Measurements from ENCODE around the gene TIMP3. TPM values are rescaled to one million over a fixed set of nuclear protein-coding genes. Genes with fewer than 3 reads are reported as not detected.

TIMP3 gene
- total RNA-seq, 1 experiment from 2014 or later = 41.0 TPM

DNA sequence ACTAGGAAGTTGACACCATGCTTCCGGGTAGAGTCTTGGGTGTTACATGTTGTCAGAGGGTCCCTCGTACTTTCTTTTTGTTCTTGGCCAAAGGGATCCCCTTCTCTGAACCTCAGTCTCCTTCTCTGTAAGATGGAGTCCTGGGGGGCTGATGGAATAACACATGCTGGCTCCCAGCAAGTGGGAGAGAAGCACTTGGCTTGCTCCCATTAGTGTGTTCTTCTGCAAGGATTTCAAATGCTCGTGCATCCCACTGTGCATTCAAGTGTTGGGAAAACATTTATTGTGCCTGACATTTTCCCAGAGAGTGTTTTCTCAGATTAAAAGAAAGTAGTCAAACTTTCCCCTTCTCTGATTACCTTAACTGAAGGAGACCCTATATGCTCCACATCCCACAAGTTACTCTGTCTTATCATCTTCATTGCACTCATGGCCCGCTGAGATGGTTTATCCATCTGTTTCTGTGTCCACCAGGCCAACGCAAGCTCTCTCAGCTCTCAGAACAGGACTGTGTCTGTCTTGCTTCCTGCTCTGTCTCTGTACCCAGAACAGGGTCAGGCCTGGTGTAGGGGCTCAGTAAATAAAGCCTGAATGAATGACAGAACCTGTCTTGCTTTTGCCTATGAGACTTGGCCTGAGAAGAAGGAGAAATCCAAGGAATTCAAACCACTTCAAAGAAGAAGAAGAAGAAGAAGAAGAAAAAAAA lies 16.0 kb upstream of the TIMP3 start:
- no peak for DNase-seq (ENCODE audit: low read depth)

DNA sequence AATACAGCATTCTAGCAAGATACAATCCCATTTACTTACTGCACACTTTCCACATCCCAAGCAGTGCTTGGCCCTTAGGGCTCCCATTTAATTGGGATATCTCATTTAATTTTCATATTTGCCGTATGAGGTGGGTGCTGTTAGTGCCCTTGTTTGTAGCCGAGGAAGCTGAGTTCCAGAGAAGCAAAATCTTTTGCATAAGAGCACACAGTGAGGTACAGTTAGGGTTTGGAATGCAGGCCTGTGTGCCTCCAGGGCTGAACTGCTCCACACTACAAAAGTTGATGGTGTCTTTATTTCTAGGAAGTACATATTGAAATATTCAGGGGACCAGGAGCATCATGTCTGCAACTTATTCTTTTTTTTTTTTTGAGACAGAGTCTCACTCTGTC lies 15.5 kb upstream of the TIMP3 start:
- no peak for DNase-seq (ENCODE audit: low read depth)

DNA sequence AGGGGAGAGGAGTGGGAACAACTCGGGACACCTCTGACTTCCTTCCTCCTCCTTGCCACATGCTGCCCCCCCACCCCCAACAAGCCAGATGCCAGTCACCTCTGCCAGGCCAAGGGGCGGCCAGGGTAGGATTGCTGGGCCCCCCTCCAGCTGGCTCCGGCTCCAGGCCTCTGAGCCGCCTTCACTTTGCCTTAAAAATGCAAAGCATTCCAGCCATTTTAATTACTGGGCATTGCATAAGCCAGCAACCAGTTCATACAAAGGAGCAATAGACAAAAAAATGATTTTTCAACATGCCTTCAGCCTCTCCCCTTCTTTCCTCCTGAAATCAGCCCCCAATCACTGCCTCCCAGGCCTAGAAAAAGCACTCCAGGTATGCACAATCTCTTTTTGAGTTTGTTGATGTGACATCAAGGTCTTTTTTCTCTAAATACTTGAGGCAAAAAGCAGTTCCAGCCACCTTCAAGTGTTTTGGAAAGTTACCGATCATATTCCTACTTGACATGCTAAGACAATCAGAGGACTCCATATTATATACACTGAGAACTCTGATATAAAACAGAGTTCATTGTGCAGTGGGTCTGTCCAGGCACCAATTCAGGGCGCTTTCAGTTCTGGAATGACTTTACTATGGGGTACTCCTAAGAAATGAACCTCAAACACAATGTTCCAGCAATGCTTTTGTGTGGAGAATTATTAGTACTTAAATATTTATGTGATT lies 12.4 kb upstream of the TIMP3 start:
- no peak for DNase-seq (ENCODE audit: low read depth)

DNA sequence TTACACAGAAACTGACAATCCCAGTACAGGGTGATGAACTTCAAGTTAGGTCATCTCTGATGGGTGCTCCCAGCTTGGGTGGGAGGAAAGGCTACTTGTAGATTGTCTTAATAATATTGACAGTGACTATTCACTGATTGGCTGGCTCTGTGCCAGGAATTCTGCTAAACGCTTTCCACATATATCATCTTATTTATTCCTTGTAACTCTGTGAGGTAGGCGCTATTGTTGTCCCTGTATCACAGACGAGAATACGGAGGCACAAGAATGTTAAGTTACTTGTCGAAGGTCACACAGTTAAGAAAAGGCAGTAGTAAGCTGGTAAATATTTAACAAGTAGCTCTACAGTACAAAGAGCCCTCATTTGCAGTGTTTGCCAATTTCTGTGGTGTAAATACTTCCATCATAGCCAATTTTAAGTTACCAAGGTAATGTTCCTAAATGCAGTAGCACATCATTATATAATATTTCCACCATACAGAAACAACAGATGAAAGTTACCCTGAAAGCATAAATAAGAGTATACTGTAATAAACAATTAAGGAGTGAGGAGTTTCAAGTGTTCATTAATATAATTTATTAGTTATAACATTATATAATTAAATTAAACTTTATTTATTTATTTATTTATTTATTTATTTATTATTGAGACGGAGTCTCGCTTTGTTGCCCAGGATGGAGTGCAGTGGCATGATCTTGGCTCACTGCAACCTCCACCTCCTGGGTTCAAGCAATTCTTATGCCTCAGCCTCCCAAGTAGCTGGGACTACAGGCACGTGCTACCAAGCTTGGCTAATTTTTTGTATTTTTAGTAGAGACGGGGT lies 11.5 kb upstream of the TIMP3 start:
- no peak for DNase-seq (ENCODE audit: low read depth)

DNA sequence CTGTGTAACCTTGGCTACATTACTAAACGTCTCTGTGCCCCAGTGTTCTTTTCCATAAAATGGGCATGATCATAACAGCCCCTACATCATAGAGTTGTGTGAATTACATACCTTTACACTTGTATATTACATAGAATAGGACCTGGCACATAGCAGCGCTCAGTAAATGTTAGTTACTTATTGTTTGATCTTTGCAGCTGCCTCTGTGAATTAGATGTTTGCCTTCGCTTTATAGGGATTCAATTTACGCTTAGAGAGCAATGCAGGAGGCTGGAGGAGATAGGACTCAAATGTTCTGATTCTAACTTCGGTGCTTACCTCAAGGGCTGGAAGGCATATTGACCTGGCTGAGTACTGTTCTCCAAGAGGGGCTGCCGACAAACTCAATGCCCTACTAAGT lies 10.4 kb upstream of the TIMP3 start:
- DNase-seq (ENCODE audit: low read depth) = no peak

DNA sequence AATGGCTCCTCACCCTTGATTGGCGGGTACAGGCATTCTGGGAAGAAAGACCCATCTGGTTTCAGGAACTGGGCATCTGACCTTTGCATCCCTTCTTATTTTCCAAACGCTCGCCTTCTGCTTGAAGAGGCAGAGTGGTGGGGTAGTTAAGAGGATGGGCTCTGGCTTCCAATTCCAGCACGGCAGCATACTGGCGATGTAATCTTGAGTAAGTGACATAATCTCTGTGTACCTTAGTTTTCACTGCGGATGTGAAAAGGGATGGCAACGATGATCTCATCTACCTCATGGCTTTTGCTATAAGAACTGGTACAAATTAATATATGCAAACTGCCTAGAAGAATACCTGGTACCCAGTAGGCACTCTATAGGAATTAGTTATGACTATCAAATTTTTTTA lies 10.0 kb upstream of the TIMP3 start:
- DNase-seq (ENCODE audit: low read depth) = no peak

DNA sequence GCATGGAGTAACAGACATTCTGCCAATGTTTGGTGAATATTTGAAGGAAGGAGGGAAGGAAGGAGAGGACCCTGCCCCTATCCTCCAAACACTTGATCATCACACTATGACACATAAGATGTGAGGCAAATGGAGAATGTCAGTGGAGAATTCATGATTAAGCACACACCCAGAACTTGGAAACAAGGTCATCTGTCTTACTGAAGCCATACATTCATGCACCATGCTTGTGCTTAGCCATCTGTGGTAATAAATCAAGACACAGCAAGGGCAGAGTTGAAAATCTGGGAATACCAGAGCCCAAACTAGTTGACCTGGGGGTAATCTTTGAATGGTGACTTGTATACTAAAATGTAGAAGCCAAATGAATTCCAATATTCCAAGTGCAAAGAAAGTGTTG lies 7.9 kb upstream of the TIMP3 start:
- DNase-seq (ENCODE audit: low read depth) = no peak

DNA sequence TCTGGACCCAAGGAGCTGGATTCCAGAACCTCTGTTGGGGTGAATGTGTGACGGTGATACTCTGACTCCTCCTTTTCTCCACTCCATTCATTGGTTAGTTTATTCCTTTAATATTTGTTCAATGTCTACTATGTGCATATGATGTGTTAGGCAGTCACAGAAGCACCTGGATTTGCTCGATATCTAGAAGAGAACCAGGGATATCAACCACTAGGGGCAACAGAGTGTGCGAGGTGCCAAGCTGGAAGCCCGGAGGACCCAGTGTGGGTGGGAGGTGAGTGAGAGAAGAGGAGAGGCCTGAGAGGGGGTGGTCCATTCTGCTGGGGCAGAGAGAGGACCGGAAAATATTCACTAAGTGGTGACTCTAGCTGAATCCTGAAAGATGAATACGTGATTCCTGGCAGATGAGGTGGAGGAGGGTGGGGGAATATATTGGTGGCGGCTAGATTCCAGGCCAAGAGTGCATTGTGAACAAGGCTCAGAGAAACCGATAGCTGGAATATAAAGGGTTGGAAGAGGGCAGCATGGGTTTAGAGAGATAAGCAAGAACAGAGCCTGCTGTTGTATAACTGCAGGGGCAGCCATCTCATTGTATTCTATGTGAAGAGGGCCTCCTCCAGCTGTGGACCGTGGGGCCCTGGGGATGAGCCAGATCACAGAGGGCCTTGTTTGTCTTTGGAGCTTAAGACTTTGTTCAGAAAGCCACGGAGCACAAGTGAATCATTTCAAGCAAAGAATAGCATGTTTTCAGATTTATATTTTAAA lies 6.9 kb upstream of the TIMP3 start:
- no peak for DNase-seq (ENCODE audit: low read depth)

DNA sequence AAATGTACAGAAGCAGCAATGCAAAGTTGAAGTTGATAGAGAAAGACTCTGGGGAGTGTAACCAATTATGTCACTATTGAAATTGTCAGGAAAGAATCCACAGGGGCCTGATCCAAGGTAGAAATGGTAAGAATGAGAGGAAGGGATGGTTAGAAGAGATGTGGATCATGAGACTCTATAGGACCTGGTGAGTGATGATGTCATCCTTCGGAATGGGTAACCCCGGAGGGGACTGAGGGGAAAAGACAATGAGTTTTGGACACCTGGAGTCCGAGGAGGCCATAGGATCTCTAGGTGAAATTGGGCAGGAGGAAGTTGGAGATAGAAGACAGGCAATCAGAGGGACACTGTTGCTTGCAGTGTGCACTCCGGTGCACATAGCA lies 6.3 kb upstream of the TIMP3 start:
- DNase-seq (ENCODE audit: low read depth) = no peak

DNA sequence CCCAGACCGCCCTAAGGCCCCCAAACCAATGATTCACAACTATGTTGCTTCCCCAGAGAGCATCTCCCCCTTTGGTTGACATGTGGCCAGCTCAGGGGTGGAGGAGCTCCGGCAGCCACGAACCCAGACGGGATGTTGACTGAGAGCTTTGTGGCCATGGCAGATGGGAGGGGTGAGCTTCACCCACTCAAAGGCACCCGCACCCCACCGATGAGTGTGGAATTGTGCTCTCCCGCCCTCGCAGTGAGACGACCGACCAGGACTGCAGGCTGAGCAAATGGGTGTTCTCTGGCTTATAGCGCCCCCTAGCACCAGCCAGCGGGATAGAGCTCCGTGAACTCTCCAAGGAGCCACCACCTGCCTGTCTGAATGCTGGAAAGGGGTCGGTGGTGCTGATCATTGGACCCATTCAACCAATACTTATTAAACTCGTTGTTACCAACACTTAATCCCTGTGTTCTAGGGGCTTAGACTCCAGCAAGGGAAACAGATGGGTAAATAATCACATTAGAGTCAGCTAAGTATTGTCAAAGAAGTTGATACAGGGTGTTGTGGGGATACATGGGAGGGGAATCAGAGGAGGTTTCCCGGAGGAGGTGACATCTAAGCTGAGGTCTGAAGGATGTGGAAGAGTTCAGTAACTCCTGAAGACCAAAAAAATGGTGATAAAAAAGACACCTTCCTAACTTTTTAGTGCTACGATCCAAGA lies 4.5 kb upstream of the TIMP3 start:
- peak; percentile 67 for DNase-seq (ENCODE audit: low read depth)

DNA sequence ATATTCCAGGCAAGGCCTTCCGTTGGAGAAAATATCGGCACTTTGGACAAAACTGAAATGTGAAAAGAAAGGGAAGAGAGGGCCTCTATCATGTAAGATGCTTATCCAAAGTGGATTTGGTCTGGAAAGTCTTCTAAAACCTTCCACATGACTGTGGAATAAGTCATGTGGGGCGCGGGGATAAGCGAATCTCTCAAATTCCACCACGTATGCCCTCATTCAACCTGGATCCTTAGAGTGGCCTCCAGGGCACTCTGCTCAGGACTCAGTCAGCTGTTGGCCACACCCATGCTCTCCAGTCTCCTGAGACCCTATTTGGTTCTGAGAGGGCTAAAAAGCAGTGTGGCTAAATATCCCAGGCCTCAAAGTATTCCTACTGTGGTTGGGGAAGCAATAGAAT lies 2.0 kb upstream of the TIMP3 start:
- DNase-seq (ENCODE audit: low read depth) = no peak

DNA sequence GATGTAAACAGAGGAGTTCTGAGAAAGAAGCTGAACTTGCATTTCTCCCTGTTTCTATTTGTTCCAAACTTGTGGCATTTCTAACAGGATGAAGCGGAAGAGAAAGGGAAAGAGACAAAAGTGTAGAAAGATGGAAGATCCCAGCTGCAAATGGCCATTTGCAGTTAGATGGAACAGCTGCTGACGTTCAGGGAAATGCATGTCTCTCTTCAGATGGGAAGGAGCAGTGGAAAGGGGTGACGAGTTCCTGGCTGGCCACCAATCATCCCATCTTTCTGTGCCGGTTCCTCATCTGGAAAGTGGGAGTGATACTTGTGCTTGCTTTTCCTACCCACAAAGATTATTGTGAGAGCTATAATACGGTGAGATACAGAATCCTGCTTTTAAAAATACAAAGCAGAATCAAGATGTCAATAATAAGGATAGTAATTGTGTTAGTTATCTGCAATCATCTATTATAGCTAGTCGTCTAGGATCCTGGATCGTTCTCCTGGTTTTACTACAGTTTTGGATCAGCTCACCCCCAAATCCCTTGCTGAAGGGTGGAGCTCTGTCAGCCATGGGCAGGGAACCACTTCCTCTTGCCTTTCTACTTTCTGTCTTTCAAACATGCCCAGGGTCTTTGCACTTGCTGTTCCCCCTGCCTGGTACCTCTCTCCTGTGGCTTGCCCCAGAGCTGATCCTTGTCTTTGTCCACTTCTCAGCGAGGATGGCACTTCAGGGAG lies 1.2 kb upstream of the TIMP3 start:
- DNase-seq (ENCODE audit: low read depth) = no peak

DNA sequence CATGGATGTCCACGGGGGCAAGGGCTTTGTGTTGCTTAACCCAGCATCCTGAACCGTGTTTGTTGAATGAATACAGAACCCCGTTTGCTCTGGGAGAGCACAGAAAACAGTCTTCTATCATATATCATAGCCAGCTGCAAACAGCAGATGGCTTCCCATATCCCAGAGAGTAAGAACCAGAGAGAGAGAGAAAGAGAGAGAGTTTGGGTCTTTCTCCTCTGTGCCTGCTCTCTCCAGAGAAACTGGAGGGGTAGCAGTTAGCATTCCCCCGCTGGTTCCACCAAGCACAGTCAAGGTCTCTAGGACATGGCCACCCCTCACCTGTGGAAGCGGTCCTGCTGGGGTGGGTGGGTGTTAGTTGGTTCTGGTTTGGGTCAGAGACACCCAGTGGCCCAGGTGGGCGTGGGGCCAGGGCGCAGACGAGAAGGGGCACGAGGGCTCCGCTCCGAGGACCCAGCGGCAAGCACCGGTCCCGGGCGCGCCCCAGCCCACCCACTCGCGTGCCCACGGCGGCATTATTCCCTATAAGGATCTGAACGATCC lies 440 bp upstream of the TIMP3 start:
- no peak for DNase-seq (ENCODE audit: low read depth)

DNA sequence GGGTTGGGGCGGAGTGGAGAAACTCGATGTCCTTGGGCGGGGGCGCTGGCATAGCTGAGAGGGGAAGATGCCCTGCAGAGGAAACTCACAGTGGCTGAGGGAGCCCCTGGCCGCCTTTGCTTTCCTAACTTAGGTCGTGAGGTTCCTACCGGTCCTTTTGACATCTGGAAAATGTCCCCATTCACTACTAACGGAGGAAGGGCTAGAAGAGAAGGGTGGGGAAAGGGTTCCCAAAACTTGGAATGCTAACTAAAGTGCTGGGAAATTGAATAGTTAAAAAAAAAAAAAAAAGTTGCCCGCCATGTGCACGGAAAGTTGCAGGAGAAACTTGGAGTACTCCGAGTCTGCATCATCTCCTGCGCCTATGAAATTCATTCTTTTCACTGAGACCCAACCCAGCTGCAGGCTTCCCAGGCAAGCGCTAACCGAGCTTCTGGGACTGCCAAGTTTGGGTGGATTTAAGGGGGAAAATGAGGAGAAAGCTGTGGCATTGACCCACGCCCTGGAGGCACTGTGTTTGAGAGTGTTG lies 796 bp downstream of the TIMP3 start:
- DNase-seq (ENCODE audit: low read depth) = no peak

DNA sequence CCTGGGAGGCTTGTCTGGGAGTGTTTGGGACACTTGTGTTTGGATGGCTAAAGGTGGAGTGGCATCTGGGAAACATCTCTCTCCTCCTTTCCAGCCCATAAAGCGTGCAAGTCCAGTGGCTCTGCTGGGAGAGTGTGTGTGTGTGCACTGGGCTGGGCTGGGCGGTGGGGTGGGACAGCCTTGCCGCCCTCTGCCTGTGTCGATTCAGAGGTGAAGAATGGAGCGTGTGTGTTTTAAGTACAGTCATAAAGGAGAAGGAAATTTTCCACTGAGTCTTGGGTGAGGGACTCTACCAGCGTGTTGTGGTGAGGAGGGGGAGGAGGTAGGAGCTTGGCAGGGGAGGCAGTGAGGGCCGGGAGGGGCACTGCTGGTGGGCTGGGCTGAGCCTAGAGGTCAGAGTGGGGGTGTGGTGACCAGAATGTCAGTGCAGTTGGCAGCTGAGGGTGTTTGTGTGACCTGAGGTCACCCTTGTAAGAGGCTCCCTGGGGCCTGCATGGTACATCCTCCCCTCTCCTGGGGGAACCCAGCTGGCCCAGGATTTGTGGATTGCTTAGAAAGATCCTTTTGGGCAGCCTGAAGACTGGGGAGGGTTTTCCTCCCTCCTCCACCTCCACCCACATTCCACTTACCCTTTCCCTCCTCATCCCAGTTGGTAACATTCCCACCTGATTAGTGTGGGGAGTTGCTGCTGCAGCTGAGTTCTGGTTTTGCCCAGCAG lies 1.7 kb downstream of the TIMP3 start:
- DNase-seq (ENCODE audit: low read depth) = peak; percentile 27

DNA sequence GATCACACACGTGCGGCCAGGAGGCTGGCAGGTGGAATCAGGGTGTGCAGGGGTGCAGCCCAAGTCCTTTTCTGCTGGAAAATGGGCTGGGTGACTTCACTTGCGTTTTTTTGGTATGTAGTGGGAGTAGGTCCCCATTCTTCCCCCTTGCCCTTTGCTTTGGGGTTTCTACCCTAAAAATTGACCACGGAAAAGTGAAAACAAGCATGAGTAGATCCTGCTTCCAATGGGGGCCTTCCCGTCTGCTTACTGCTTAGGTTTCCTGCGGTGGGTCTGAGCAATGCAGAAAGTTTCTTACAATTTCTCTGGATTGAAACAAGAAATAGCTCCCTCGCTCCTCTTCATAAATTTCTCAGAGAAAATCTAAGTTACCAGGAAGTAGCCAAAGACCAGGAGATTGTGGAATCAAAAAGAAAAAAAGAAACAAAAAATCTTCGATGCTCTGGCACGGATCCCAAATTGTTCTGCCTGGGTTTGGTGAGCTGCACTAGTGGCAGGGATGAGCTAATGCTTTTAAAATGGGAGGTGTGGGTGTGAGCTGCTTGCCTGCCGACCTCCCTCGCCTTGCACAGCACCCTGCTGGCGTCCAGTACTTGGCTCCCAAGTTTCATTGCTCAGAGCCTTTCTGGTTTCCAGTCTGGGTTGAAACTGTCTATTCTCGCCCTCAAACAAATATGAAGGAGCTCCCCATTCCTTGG lies 2.4 kb downstream of the TIMP3 start:
- DNase-seq (ENCODE audit: low read depth) = no peak

DNA sequence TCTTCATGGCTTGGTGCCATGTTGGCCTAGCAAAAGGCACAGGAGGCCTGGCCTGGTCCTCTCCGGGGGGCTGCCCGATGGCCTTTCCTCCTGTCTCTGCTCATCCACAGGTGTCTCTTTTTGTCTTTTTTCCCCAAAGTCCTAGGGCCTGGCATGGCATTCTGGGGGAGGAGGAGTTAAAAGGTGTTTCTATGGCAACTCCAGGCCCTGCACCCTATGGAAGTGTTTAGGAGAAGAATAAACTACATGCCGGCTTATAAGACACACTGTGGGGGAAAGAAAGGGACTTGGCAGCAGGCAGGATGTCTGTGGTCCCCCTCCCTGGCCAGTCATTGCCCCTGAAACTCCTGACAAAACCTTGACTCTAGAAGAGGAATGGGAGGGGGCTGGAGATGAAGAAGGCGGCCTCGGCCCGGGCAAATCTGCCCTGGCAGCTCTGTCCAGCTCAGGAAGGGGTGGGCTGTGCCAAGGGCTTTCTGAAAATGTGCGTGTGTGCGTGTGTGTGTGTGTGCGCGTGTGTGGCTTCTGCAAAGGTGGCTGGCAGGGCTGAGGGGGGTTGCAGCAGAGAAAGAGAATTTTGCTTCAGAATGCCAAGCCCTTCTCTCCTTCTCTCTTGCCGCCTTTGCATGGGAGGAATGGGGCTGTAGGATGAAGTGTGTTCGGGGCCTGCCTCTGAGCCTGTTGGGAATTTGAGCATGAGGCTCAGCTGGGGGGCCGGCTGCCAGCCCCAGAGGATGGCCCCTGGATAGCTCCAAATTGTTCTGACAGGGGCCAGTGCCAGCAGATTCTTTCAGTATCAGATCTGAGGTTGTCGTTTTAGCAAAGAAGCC lies 3.2 kb downstream of the TIMP3 start:
- no peak for DNase-seq (ENCODE audit: low read depth)

DNA sequence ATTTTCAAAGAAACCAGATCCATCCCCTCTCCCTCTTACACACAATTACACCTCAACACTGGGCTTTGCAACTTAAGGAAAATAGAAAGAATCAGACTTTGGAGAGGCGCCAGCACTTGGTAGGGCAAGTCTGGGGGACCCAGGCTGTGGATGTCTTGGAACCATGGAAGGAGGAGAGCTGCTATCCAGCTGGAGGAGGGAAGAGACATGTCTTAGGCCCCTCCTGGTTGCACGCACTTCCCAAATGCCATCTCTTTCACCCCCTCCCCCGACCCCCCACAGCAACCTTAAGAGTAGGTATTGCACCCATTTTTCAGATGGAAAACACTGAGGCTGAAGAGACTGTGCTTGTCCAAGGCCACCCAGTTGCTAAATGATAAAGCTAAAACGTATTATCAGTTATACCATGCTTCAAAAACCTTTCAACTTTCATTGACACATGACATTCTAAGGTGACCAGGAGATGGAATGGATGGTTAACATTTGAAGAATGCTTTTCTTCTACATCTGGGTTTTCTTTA lies 3.9 kb downstream of the TIMP3 start:
- no peak for DNase-seq (ENCODE audit: low read depth)
